GM18499 (cell line): ENCODE results near the gene SEMA6B.

Experiments used
- ATAC-seq: cut with Tn5 transposase; IDR thresholded peaks from one replicate; pipeline ENCODE4 v1.9.1; 2021; ENCODE audit warnings: moderate number of reproducible peaks; ENCODE audit not compliant: insufficient read depth, unreplicated experiment

The SEMA6B gene

DNA sequence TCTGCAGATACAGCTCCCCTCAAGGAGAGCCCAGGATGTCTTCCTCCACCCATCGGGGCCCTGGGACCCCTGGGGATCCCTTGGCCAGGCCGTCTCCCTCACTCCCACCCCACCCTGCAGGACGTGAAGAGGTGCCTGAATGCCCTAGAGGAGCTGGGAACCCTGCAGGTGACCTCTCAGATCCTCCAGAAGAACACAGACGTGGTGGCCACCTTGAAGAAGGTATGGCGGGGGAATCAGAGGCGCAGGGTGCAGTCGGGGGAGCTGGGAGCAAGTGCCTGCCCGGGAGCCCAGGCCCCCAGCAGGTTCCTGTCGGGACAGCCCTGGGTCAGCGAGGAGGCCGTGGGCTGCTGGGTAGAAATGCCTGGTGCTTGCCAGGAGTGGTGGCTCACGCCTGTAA is 60.8 kb downstream of the SEMA6B start:
- no peak for ATAC-seq

GRCh38 chr19:4497770-4498389 is 61.6 kb downstream of the SEMA6B start:
- ATAC-seq, result no peak

DNA sequence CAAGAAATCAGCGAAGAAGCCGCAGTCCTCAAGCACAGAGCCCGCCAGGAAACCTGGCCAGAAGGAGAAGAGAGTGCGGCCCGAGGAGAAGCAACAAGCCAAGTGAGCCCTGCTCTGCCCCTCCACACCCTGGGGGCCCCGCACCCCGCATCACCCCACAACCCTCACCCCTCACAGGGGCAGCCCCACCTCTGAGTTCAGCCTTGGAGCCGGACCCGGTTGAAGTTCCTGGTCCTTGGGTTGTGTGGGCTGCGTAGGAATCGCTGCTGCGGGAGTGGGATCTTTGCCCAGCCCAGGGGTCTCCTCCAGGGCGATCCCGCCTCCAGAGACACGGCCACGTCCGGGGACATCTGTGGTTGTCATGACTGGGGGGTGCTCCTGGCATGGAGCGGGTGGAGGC is 63.2 kb downstream of the SEMA6B start:
- ATAC-seq, result no peak

GRCh38 chr19:4495471-4495870 is 64.0 kb downstream of the SEMA6B start:
- ATAC-seq, result no peak

DNA sequence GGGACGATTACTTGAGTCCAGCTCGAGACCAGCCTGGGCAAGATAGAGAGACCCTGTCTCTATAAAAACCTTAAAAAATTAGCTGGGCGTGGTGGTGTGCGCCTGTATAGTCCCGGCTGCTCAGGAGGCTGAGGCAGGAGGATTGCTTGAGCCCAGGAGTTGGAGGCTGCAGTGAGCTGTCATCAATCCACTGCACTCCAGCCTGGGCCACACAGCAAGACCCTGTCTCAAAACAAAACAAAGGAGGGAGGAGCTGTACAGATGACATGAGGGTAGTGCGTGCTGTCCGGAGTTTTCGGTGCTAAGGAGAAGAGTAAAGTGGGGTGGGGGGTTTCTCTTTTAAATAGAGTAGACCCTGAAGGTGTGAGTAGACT is 64.8 kb downstream of the SEMA6B start:
- ATAC-seq, result no peak

GRCh38 chr19:4493929-4494690 is 65.4 kb downstream of the SEMA6B start:
- ATAC-seq, result no peak

GRCh38 chr19:4493104-4493928 is 66.2 kb downstream of the SEMA6B start:
- ATAC-seq, result no peak
